ENCODE data around the gene NREP. TPM values are rescaled to one million over a fixed set of nuclear protein-coding genes. Genes with fewer than 3 reads are reported as not detected.

NREP gene
- total RNA-seq, 1 donor from 2014 or later, result 14.7 TPM

DNA sequence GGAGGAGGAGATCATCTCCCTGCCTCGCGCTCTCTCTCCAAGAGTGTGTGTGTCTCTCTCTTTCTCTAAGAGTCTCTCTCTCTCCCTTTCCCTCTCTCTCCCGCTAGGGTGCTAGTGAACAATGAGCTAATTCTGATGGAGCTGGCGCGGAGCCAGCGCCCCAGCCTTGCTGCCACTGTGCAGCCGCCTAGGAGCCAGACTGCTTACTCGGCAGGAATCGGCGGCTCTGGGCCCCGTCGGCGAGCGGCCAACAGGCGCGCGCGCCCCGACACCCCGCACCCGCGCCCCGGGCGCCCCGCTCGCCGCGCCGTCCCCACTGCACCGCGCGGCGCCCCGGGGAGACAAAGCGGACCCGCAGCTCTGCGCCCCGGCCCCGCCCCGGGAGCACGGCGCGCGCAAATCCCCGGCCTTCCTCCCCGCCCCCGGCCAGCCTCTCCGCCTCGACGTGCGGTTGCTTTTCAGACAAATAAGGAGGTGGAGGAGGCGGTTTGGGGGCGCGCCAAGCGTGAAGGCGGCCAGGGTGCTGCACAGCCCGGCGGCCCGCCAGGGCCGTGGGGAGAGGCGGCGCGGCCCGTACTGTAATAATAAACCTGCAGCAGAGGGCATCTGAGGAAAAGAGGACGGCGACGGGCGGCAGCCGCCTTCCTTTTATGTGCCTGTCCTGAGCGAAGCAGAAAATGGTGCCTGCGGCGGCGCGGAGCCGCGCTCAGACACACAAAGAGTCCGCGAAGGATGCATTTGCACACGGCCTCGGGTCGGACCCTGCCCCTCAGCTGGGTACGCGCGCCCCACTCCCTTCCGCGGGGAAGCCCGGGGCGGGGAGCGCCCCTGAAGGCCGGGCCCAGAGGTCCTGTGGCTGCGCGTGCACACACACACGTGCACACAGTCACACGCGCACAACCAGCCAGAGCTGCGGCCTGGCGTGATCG is 625 bp upstream of the NREP start:
- H3K4me3 Mint-ChIP-seq, result peak overlapping the region; percentile 88
- CTCF ChIA-PET, result interaction anchor here (0.8 to 1.7 kb wide), 2 partner anchors 14 to 226 kb away, joined by 3 to 4 read pairs; no protein-coding TSS in a partner anchor
- H3K9me3 Mint-ChIP-seq, result no peaks in the 10 kb centered on the region
- no peaks in the 10 kb centered on the region for H3K36me3 Mint-ChIP-seq (ENCODE audit: low read depth)
- peaks cover 23% of the 10 kb centered on the region for H3K4me1 Mint-ChIP-seq
- POLR2A ChIA-PET, result interaction anchor here (0.7 to 2.1 kb wide), 11 partner anchors 9 to 404 kb away, joined by 3 to 16 read pairs (median 5); partner anchors contain the start of gene STARD4
- peak overlapping the region; percentile 91 for H3K27ac Mint-ChIP-seq
- no peaks in the 10 kb centered on the region for H3K27me3 Mint-ChIP-seq
- ATAC-seq (ENCODE audit: low read depth) (peak; percentile 81), DNase-seq (peak; percentile 81)
- intact Hi-C loops (cut with micrococcal nuclease), result loop anchor here (1.0 to 10.0 kb wide), 13 partner anchors 195 to 1759 kb away; partner anchors contain the start of genes CAMK4, SRP19, STARD4 and WDR36
- TF ChIP-seq, protein P1, sequence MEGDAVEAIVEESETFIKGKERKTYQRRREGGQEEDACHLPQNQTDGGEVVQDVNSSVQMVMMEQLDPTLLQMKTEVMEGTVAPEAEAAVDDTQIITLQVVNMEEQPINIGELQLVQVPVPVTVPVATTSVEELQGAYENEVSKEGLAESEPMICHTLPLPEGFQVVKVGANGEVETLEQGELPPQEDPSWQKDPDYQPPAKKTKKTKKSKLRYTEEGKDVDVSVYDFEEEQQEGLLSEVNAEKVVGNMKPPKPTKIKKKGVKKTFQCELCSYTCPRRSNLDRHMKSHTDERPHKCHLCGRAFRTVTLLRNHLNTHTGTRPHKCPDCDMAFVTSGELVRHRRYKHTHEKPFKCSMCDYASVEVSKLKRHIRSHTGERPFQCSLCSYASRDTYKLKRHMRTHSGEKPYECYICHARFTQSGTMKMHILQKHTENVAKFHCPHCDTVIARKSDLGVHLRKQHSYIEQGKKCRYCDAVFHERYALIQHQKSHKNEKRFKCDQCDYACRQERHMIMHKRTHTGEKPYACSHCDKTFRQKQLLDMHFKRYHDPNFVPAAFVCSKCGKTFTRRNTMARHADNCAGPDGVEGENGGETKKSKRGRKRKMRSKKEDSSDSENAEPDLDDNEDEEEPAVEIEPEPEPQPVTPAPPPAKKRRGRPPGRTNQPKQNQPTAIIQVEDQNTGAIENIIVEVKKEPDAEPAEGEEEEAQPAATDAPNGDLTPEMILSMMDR (IDR thresholded peaks at IDR 0.05), result no peak

DNA sequence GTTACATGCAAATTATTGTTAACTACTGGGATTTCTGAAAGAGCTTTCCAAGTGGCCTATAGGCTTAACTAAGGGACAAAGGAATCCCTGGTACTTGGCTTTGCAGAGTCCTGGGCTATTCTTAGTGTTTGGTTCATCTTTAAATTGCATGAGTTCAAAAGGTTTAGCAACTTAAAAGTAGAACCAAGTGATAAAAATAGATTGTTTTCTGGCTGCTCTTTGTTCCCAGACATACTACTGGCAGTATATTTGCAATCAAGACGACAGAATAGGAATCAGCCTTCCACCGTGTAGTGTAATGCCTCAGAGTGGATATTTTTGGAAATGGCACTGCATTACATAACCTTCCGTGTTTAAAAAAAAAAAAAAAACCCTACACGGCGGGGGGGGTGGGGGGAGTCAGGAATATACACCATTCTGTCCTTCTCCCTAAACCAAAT is 1.0 kb downstream of the NREP start:
- H3K27ac Mint-ChIP-seq, result no peak overlapping the region
- peaks cover 23% of the 10 kb centered on the region for H3K4me1 Mint-ChIP-seq
- peak overlapping the region; percentile 88 for H3K4me3 Mint-ChIP-seq
- H3K27me3 Mint-ChIP-seq, result no peaks in the 10 kb centered on the region
- H3K36me3 Mint-ChIP-seq (ENCODE audit: low read depth), result no peaks in the 10 kb centered on the region
- no peaks in the 10 kb centered on the region for H3K9me3 Mint-ChIP-seq
- ATAC-seq (ENCODE audit: low read depth) (no peak), DNase-seq (no peak)
- CTCF ChIA-PET, result no interaction called here
- intact Hi-C loops (cut with micrococcal nuclease), result loop anchor here (2.0 to 10.0 kb wide), 9 partner anchors 196 to 1109 kb away; partner anchors contain the start of genes CAMK4, SRP19 and STARD4
- POLR2A ChIA-PET, result interaction anchor here (1.1 kb wide), 1 partner anchor 205 kb away, joined by 14 read pairs; no protein-coding TSS in a partner anchor
- TF ChIP-seq, protein P1 (IDR thresholded peaks at IDR 0.05), result no peak

DNA sequence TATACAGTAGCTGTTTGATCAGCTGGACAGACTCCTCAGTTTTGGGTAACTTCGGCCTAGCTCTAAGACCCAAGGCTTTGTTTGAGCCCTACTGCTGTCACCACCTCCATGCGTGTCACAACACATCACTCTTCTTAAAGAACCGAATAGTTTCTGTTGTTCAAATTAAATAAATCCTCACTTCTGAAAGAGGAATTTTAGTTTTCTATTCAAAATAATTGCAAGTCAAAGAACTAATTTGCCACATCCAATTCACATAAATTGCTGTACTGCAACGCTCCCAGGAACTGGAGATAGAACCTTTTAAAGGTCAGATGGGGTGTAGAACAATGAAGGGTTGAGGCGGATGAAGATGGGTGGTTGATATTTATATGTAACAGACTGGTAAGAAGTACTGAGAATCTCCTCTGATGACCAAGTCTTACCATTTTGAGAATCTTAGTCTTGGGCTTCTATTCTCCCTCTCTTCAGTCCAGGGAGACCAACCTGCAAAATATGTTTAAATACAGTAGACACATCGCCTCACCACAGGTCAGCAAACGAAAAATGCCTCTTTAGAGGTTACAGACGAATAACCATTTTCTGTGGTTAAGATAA is 1.6 kb downstream of the NREP start:
- intact Hi-C loops (cut with micrococcal nuclease), result loop anchor here (5.0 to 10.0 kb wide), 7 partner anchors 197 to 1109 kb away; partner anchors contain the start of genes CAMK4 and SRP19
- no peaks in the 10 kb centered on the region for H3K27me3 Mint-ChIP-seq
- TF ChIP-seq, protein P1 (IDR thresholded peaks at IDR 0.05), result no peak
- H3K27ac Mint-ChIP-seq, result no peak overlapping the region
- peaks cover 23% of the 10 kb centered on the region for H3K4me1 Mint-ChIP-seq
- no peak for DNase-seq
- H3K9me3 Mint-ChIP-seq, result no peaks in the 10 kb centered on the region
- no peak for ATAC-seq (ENCODE audit: low read depth)
- H3K4me3 Mint-ChIP-seq, result no peak overlapping the region
- CTCF ChIA-PET, result no interaction called here
- POLR2A ChIA-PET, result no interaction called here
- no peaks in the 10 kb centered on the region for H3K36me3 Mint-ChIP-seq (ENCODE audit: low read depth)

DNA sequence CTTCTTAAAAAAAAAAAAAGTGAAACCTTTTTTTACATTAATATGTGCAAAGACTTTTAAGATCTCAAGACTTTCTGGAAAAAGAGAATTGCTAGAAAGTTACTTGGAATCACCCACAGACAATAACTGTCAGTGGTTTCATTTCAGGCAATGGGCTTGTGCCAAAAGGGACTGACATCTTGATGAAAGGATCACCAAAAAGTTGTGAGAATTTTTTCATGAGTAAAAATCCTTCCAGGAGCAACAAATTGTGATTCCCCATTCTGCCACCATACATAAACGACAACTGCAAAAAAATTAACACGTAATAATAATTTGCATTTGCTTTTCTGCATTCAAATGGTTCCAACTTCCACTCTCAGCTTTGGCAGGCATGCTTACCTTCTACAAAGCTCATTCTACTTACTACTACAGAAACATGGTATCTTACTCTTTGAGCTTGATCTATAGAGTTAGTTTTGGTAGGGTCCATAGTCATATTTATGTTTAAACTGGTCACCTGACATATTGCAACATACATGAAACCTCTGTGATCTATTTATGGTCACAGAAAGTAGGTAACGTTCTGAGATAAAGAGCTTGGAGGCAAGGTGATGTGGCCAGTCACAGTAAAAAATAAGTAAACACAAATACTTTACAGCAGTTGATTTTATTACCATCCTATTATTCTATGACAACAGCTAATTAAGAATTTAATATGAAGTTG is 3.0 kb downstream of the NREP start:
- Mint-ChIP-seq H3K36me3 (ENCODE audit: low read depth) (no peaks in the 10 kb centered on the region), H3K27me3 (no peaks in the 10 kb centered on the region)
- intact Hi-C loops (cut with micrococcal nuclease), result loop anchor here (10.0 kb wide), 3 partner anchors 951 to 1111 kb away; partner anchors contain the start of gene SRP19

More for the DNA sequence above, 3.0 kb downstream of the NREP start:
- H3K4me1 Mint-ChIP-seq, result peaks cover 23% of the 10 kb centered on the region
- TF ChIP-seq, protein P1 (IDR thresholded peaks at IDR 0.05), result no peak
- ATAC-seq (ENCODE audit: low read depth), result no peak
- POLR2A ChIA-PET, result no interaction called here
- no peak overlapping the region for H3K4me3 Mint-ChIP-seq
- no peak for DNase-seq
- no peak overlapping the region for H3K27ac Mint-ChIP-seq
- CTCF ChIA-PET, result no interaction called here
- H3K9me3 Mint-ChIP-seq, result no peaks in the 10 kb centered on the region

Measured in activated B cell treated with CpG ODN at 0.5 μM for 24 hours (primary cell).